Smooth muscle cell (in vitro differentiated cells): Measurements from ENCODE around the gene COMMD4. TPM values are rescaled to one million over a fixed set of nuclear protein-coding genes. Genes with fewer than 3 reads are reported as not detected.

Experiments
- DNase-seq: peaks from one replicate; lab custom pipeline; 2025; ENCODE audit not compliant: unreplicated experiment; lab: John Stamatoyannopoulos, UW
- H2AFZ ChIP-seq: fragments of 200-600 bp; sonication (generic); 2 replicates; pipeline ENCODE4 v1.6.0; 2016; ENCODE audit warnings: antibody characterized with exemption, low read depth, mild to moderate bottlenecking
- H3F3A ChIP-seq: fragments of 200-600 bp; sonication (generic); 2 replicates; pipeline ENCODE4 v1.6.0; 2017; ENCODE audit warnings: antibody characterized with exemption, low read depth
- H3K27ac ChIP-seq: fragments of 200-600 bp; sonication (generic); 2 replicates; pipeline ENCODE4 v1.5.1; 2016; ENCODE audit warnings: low read depth, mild to moderate bottlenecking
- H3K27me3 ChIP-seq: fragments of 200-600 bp; sonication (generic); 2 replicates; pipeline ENCODE4 v1.6.1; 2016; ENCODE audit warnings: low read depth, mild to moderate bottlenecking
- H3K36me3 ChIP-seq: fragments of 200-600 bp; sonication (generic); 2 replicates; pipeline ENCODE4 v1.5.1; 2016; ENCODE audit warnings: low read depth
- H3K4me1 ChIP-seq: fragments of 200-600 bp; sonication (generic); 2 replicates; pipeline ENCODE4 v1.5.1; 2016; ENCODE audit warnings: low read depth
- H3K4me2 ChIP-seq: fragments of 200-600 bp; sonication (generic); 2 replicates; pipeline ENCODE4 v1.6.0; 2016; ENCODE audit warnings: mild to moderate bottlenecking
- H3K4me3 ChIP-seq: fragments of 200-600 bp; sonication (generic); 2 replicates; pipeline ENCODE4 v1.5.1; 2016; ENCODE audit warnings: mild to moderate bottlenecking
- H3K79me2 ChIP-seq: fragments of 200-600 bp; sonication (generic); 2 replicates; pipeline ENCODE4 v1.6.0; 2016; ENCODE audit warnings: low read depth, mild to moderate bottlenecking
- H3K9ac ChIP-seq: fragments of 200-600 bp; sonication (generic); 2 replicates; pipeline ENCODE4 v1.6.0; 2016; ENCODE audit warnings: low read depth
- H3K9me3 ChIP-seq: fragments of 200-600 bp; sonication (generic); replicated peaks from 2 replicates; pipeline ENCODE4 v1.5.1; 2016; ENCODE audit warnings: low read depth
- H4K20me1 ChIP-seq: fragments of 200-600 bp; sonication (generic); 2 replicates; pipeline ENCODE4 v1.6.0; 2016; ENCODE audit warnings: low read depth
- WGBS: methylation state at CpG from one replicate; pipeline ENCODE4 v1.1.7; 2016; ENCODE audit warnings: low lambda C conversion rate; 5-methylcytosine and 5-hydroxymethylcytosine counted together
- polyA plus RNA-seq: library from polyadenylated mRNA; unstranded; fragments of >200 nt; fragmentation: Nextera tagmentation; extraction: Ambion mirVana; gene quantifications from 2 replicates; pipeline ENCODE4 v1.2.1, GENCODE V29; 2016
- total RNA-seq: library from RNA; depleted of rRNA; stranded (reverse); fragments of >200 nt; gene quantifications from 2 replicates; pipeline ENCODE4 v1.2.3, GENCODE V29; 2014
- TF ChIP-seq, protein P1 (sequence below): fragments of 200-600 bp; sonication (generic); IDR thresholded peaks from 2 replicates; pipeline ENCODE4 v1.5.1; 2017; ENCODE audit warnings: borderline replicate concordance, mild to moderate bottlenecking, antibody characterized with exemption; ENCODE audit not compliant: insufficient read depth, poor library complexity, severe bottlenecking

COMMD4 gene
- total and polyA plus RNA-seq, 2 experiments from 2014 or later, result 48.9 to 67.1 TPM

DNA sequence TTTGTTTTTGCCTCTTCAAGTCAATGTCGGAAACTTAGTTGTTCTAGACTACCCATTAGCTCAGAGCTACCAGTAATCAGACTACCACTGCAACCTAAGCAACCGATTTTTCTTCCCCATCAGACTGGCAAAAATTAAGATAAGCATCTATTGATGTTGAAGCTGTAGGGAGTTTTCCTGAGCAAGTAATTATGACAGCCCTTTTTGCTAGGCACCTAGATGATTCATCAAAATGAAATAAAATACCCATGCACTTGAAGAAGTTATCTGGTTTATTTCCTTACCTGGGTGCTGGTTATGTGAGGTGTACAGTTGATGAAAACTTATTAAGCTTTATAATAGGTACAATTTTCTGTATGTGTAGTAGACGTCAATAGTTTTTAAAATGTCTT, 554 bp upstream of the COMMD4 start:
- peak overlapping the region; percentile 84 for H2AFZ ChIP-seq
- peaks cover 6% of the 10 kb centered on the region for H3K79me2 ChIP-seq
- H3K27me3 ChIP-seq, result no peaks in the 10 kb centered on the region
- H3K9me3 ChIP-seq, result no peaks in the 10 kb centered on the region
- H3K4me3 ChIP-seq, result peak overlapping the region; percentile 82
- H3K27ac ChIP-seq, result no peak overlapping the region
- H4K20me1 ChIP-seq, result no peaks in the 10 kb centered on the region
- H3K36me3 ChIP-seq, result no peaks in the 10 kb centered on the region
- no peaks in the 10 kb centered on the region for H3F3A ChIP-seq
- H3K4me2 ChIP-seq, result peak overlapping the region; percentile 96
- H3K4me1 ChIP-seq, result peaks cover 8% of the 10 kb centered on the region
- TF ChIP-seq, protein P1, sequence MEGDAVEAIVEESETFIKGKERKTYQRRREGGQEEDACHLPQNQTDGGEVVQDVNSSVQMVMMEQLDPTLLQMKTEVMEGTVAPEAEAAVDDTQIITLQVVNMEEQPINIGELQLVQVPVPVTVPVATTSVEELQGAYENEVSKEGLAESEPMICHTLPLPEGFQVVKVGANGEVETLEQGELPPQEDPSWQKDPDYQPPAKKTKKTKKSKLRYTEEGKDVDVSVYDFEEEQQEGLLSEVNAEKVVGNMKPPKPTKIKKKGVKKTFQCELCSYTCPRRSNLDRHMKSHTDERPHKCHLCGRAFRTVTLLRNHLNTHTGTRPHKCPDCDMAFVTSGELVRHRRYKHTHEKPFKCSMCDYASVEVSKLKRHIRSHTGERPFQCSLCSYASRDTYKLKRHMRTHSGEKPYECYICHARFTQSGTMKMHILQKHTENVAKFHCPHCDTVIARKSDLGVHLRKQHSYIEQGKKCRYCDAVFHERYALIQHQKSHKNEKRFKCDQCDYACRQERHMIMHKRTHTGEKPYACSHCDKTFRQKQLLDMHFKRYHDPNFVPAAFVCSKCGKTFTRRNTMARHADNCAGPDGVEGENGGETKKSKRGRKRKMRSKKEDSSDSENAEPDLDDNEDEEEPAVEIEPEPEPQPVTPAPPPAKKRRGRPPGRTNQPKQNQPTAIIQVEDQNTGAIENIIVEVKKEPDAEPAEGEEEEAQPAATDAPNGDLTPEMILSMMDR, result no peak
- 58% methylated on average over 3 of the region's 3 CpGs for WGBS
- no peak for DNase-seq
- H3K9ac ChIP-seq, result peak overlapping the region; percentile 31

DNA sequence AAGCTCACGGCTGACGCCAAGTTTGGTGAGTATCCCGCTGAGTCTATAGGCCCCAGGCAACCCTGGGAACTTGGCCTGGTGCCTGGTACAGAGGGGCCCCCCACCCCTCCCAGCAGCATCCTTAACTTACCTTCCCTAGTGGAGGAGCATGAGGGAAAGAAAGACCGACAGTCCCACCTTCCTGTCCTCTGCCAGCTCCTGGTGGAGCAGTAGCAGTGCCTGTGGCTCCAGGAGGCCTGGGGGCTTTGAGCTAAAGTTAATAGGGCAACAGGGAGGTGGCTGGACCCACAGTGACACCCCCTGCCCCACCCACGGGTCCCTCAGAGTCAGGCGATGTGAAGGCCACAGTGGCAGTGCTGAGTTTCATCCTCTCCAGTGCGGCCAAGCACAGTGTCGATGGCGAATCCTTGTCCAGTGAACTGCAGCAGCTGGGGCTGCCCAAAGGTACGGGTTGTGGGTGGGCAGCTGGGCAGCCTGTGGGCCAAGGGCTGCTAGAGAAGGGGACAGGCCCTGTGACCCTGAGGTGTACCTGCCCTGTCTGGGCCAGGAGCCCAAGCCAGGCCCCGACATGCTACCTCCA, 2.9 kb downstream of the COMMD4 start:
- WGBS, result 97% methylated on average over 11 of the region's 11 CpGs
- TF ChIP-seq, protein P1, result no peak
- no peak overlapping the region for H3K27ac ChIP-seq
- no peaks in the 10 kb centered on the region for H4K20me1 ChIP-seq
- H2AFZ ChIP-seq, result no peak overlapping the region
- H3K27me3 ChIP-seq, result no peaks in the 10 kb centered on the region
- no peaks in the 10 kb centered on the region for H3F3A ChIP-seq
- no peaks in the 10 kb centered on the region for H3K9me3 ChIP-seq
- peaks cover 6% of the 10 kb centered on the region for H3K79me2 ChIP-seq
- H3K4me2 ChIP-seq, result no peak overlapping the region
- DNase-seq, result no peak
- no peak overlapping the region for H3K9ac ChIP-seq
- H3K4me1 ChIP-seq, result peaks cover 8% of the 10 kb centered on the region
- no peaks in the 10 kb centered on the region for H3K36me3 ChIP-seq
- H3K4me3 ChIP-seq, result no peak overlapping the region

DNA sequence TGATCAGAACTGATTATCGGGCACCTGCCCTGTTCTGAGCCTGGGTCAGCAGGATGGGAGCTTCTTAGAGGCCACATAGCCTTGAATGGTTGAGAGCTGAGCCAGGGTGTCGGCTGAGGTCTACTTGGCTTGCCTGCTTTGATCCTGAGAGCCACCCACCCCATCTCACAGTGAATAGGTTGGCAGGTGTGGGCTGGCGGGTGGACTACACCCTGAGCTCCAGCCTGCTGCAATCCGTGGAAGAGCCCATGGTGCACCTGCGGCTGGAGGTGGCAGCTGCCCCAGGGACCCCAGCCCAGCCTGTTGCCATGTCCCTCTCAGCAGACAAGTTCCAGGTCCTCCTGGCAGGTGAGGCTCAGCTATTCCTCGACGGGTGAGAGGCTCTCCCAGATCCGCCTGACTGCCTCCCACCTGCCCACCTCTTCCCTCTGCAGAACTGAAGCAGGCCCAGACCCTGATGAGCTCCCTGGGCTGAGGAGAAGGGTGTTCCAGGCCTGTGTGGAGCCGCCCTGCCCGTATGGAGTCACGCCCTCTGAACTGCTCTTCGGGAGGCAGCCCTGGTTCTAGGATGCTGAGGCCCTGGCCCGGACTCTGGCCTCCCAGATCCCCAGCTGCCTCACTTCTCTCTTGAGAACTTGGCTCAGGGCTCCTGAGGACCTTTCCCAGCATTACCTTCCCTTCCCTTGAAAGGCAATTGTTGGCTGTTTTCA, 3.8 kb downstream of the COMMD4 start:
- WGBS, result 96% methylated on average over 13 of the region's 13 CpGs
- H3K4me1 ChIP-seq, result peaks cover 8% of the 10 kb centered on the region
- no peak overlapping the region for H2AFZ ChIP-seq
- H3K27me3 ChIP-seq, result no peaks in the 10 kb centered on the region
- H3F3A ChIP-seq, result no peaks in the 10 kb centered on the region
- H3K9ac ChIP-seq, result no peak overlapping the region
- no peak for DNase-seq
- H4K20me1 ChIP-seq, result no peaks in the 10 kb centered on the region
- TF ChIP-seq, protein P1, result no peak
- H3K79me2 ChIP-seq, result peaks cover 6% of the 10 kb centered on the region
- no peak overlapping the region for H3K27ac ChIP-seq
- H3K4me2 ChIP-seq, result no peak overlapping the region
- no peaks in the 10 kb centered on the region for H3K9me3 ChIP-seq
- no peaks in the 10 kb centered on the region for H3K36me3 ChIP-seq
- no peak overlapping the region for H3K4me3 ChIP-seq
